ENCODE measurements around the gene DIP2C.

DIP2C gene

GRCh38 chr10:627032-627992 is 62.2 kb downstream of the DIP2C start:
- no peak for DNase-seq (ENCODE audit: low read depth in 2 of 2)

- no peak for DNase-seq (ENCODE audit: low read depth in 2 of 2)
Measured at GRCh38 chr10:625751-626711, 63.4 kb downstream of the DIP2C start.

GRCh38 chr10:625333-625696 is 64.2 kb downstream of the DIP2C start:
- DNase-seq (ENCODE audit: low read depth in 2 of 2), result no peak

GRCh38 chr10:624605-625332 is 64.7 kb downstream of the DIP2C start:
- no peak for DNase-seq (ENCODE audit: low read depth in 2 of 2)

- DNase-seq (ENCODE audit: low read depth in 2 of 2), result no peak
Measured at GRCh38 chr10:624312-624604, 65.2 kb downstream of the DIP2C start.

GRCh38 chr10:623477-624311 is 65.8 kb downstream of the DIP2C start:
- no peak for DNase-seq (ENCODE audit: low read depth in 2 of 2)

GRCh38 chr10:623014-623413 is 66.5 kb downstream of the DIP2C start:
- DNase-seq (ENCODE audit: low read depth in 2 of 2), result no peak

GRCh38 chr10:621981-622740 is 67.3 kb downstream of the DIP2C start:
- no peak for DNase-seq (ENCODE audit: low read depth in 2 of 2)

GRCh38 chr10:621513-621912 is 68.0 kb downstream of the DIP2C start:
- no peak for DNase-seq (ENCODE audit: low read depth in 2 of 2)

GRCh38 chr10:620971-621370 is 68.5 kb downstream of the DIP2C start:
- DNase-seq (ENCODE audit: low read depth in 2 of 2), result no peak

GRCh38 chr10:620417-620816 is 69.1 kb downstream of the DIP2C start:
- no peak for DNase-seq (ENCODE audit: low read depth in 2 of 2)

- no peak for DNase-seq (ENCODE audit: low read depth in 2 of 2)
Measured at GRCh38 chr10:619710-620109, 69.8 kb downstream of the DIP2C start.

- no peak for DNase-seq (ENCODE audit: low read depth in 2 of 2)
Measured at GRCh38 chr10:618229-618989, 71.1 kb downstream of the DIP2C start.

GRCh38 chr10:617471-617870 is 72.0 kb downstream of the DIP2C start:
- no peak for DNase-seq (ENCODE audit: low read depth in 2 of 2)

- DNase-seq (ENCODE audit: low read depth in 2 of 2), result peak; percentile 71 to 75
Measured at GRCh38 chr10:615583-616152, 73.8 kb downstream of the DIP2C start.

GRCh38 chr10:614790-615582 is 74.5 kb downstream of the DIP2C start:
- no peak for DNase-seq (ENCODE audit: low read depth in 2 of 2)

- DNase-seq (ENCODE audit: low read depth in 2 of 2), result no peak
Measured at GRCh38 chr10:614139-614711, 75.2 kb downstream of the DIP2C start.

All from fibroblast of skin of left quadriceps (primary cell).